ENCODE results near the gene LRRFIP1.
"Not testable (repeated sequence)": the region's sequence is repeated elsewhere in the genome, so short reads cannot be mapped to it uniquely, and the experiment has no call there.

LRRFIP1 gene, protein sequence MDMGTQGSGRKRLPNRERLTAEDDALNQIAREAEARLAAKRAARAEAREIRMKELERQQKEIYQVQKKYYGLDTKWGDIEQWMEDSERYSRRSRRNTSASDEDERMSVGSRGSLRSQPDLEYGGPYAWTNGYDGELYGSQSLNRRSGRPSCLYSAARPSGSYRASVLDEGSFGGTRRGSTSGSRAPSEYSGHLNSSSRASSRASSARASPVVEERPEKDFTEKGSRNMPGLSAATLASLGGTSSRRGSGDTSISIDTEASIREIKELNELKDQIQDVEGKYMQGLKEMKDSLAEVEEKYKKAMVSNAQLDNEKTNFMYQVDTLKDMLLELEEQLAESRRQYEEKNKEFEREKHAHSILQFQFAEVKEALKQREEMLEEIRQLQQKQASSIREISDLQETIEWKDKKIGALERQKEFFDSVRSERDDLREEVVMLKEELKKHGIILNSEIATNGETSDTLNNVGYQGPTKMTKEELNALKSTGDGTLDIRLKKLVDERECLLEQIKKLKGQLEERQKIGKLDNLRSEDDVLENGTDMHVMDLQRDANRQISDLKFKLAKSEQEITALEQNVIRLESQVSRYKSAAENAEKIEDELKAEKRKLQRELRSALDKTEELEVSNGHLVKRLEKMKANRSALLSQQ

DNA sequence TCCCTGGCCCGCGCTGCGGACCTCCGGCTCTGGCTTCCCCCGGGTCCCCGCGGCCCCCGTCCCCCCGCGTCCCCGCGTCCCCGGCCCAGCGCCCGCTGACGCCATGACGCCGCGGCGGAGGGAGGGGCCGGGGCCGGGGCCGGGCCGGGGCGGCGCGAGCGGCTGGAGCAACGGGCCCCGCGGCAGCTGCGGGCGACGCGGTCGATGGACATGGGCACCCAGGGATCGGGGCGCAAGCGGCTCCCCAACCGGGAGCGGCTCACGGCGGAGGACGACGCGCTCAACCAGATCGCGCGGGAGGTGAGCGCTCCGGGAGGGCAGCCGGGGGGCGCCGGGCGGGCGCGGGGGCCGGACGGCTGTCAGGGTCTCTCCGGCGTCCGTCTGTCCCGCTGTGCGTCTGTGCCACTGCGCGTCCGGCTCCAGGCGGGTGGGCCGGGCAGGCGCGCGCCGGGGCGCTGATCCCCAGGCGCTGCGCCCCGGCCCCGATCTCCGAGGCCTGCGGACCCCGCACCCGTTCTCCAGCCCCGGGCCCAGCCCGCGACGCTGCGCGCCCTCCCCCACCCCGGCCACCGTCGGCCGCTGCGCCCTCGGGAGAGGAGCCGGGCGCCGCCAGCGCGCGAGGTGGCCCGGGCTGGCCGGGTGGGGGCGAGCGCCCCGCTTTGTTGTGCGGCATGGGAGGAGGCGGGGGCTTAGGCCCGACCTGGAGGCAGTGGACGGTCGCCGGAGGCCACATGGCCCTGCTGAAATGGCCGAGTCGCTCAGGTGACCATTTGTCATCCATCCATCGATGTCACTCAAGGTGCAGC is at the start of gene LRRFIP1:
Gene LRRFIP1 (plus strand): TSS at position 147 of the 806 bp plus-strand sequence. CDS start 58 bp downstream, at position 205.
- no peak for DNase-seq (ENCODE audit: low spot score)

- no peak for DNase-seq (ENCODE audit: low spot score)
These were observed 49.2 kb upstream of the LRRFIP1 start for GRCh38 chr2:237577956-237578870.

GRCh38 chr2:237581326-237581725 is 46.1 kb upstream of the LRRFIP1 start:
- no peak for DNase-seq (ENCODE audit: low spot score)

DNA sequence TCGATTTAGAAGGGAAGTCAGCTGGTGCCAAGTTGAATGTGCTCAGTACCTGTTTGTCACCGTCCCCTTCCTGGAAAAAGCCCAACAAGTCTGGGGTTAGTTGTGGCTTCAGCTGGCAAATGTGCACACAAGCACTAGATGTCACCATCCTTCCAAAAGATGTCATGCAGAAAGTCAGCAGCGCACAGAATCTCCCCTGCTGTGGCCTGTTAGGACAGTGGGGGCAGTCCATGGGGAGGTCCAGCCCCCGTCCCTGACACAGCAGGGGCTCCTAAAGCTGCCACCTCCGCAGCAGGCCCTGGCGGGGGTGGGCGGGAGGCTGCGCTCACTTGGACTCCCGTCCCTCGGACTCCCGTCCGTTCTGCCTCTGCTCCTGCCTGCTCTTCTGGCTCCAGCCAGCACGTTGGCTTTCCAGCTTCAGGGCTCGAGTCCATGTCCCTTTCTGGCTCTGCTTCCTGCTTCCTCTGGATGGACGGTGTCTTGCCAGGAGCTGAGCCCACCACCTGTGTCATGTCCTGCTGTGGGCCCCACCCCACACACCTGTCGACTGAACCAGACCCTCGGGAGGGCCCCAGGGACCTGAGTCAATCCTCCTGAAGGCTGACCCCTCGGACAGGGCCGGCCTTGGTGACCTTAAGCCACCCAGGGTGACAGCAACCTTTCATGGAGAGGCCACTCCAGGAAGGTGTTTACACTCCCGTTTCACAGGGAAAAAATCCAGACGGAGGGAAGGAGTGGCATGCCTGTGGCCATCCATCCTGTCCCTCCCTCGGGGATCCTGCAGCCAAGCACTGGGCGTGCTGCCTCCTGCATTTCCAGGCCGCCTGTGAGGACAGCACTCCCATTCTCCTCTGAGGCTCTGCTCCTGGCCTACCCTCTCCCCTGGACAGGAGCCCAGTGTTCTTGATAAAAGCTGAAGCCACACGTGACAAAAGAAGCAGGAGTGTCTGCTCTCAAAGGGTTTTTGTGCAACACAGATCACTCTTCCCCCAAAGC is 45.3 kb upstream of the LRRFIP1 start:
- DNase-seq (ENCODE audit: low spot score): peak; percentile 16

- no peak for DNase-seq (ENCODE audit: low spot score)
These were observed 43.7 kb upstream of the LRRFIP1 start for GRCh38 chr2:237583385-237584295.

GRCh38 chr2:237585590-237586221 is 41.7 kb upstream of the LRRFIP1 start:
- DNase-seq (ENCODE audit: low spot score): no peak

DNA sequence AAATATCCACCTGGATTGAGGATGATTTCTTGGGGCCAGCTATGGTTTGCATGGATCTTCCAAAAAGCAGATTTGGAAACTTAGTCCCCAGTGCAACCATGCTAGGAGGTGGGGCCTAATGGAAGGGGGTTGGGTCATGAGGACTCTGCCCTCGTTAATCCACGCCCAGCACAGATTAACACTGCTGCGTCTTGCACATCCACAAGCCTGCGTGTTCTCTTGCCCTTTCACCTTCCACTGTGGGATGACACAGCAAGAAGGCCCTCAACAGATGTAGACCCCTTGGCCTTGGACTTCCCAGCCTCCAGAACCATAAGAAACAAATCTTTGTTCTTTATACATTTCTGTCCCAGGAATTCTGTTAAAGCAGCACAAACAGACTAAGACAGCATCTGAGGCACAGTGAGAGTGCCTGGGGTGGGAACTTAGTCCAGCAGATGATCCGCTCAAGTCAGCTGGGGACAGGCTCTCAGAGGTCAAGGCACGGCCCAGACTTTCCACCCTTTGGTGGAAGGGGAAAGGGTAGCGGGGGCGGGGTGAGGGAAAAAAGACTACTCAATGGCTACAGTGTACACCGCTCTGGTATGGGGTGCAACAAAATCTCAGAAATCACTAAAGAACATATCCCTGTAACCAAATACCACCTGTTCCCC is 39.2 kb upstream of the LRRFIP1 start:
- no peak for DNase-seq (ENCODE audit: low spot score)

GRCh38 chr2:237590272-237591140 is 36.9 kb upstream of the LRRFIP1 start, which contains the start of gene RAB17:
RAB17 (minus strand) TSS chr2:237590734; CDS start chr2:237586154, 4,580 bp downstream.
- DNase-seq (ENCODE audit: low spot score): no peak

GRCh38 chr2:237591141-237591881 is 36.1 kb upstream of the LRRFIP1 start:
- peak; percentile 48 for DNase-seq (ENCODE audit: low spot score)

- DNase-seq (ENCODE audit: low spot score): no peak
These were observed 34.9 kb upstream of the LRRFIP1 start for GRCh38 chr2:237592425-237592980.

GRCh38 chr2:237593036-237593435 is 34.4 kb upstream of the LRRFIP1 start:
- no peak for DNase-seq (ENCODE audit: low spot score)

GRCh38 chr2:237593596-237594320 is 33.6 kb upstream of the LRRFIP1 start:
- DNase-seq (ENCODE audit: low spot score): no peak

DNA sequence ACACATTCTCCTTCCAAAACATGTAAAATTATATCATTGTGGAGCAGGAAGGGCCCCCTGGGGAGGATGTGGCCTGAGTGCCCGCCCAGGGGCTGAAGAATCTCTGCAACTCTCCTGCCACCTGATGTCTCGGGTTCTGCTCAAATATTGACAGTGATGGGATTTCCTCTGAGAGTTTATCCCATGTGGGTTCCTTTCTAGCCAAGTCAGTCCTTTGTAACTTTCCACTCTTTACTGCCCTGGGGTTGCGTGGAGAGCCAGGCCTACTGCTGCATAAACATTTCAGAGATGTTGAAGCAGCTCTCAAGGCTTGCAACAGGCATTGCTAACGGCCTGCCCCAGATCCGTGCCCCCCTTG is 32.9 kb upstream of the LRRFIP1 start:
- DNase-seq (ENCODE audit: low spot score): no peak

GRCh38 chr2:237595829-237596519 is 31.4 kb upstream of the LRRFIP1 start:
- not testable (repeated sequence) for DNase-seq (ENCODE audit: low spot score)

Data from NAMALWA (cell line).